Endothelial cell of umbilical vein (primary cell): ENCODE data around the gene PTK6. TPM values are rescaled to one million over a fixed set of nuclear protein-coding genes. Genes with fewer than 3 reads are reported as not detected.

Experiments used
- BruUV-seq: library from RNA; stranded (reverse); fragments of 400-500 nt; replicated peaks from 2 replicates; lab custom pipeline; 2021; lab: Mats Ljungman, UMichigan
- CTCF ChIA-PET: fragments of 300-600, 350-600 bp; sonication (Branson Sonifier 250); formaldehyde crosslinking; loops from one replicate; lab custom pipeline; 2021; ENCODE audit warnings: antibody characterized with exemption, inconsistent platforms; lab: Charles Lee
- POLR2A ChIA-PET: fragments of 300-600, 350-600 bp; sonication (Branson Sonifier 250); formaldehyde crosslinking; loops from one replicate; lab custom pipeline; 2021; ENCODE audit warnings: antibody characterized with exemption, inconsistent platforms; lab: Charles Lee
- DNase-seq: peaks from one replicate; pipeline ENCODE4 v3.0.0-alpha.2; 2011; ENCODE audit warnings: low read depth, low spot score
- FAIRE-seq: peaks from 2 replicates; lab custom pipeline; 2011; peaks lifted over from hg19 to GRCh38; lab: Jason Lieb, UNC
- H2AFZ ChIP-seq: 2 replicates; pipeline ENCODE4 v1.6.0; 2012; ENCODE audit warnings: low read depth, low read length, control low read depth, inconsistent platforms
- H3K27ac ChIP-seq: 2 replicates; pipeline ENCODE4 v1.5.1; 2011; ENCODE audit warnings: low read depth, mild to moderate bottlenecking, control low read depth, low read length, moderate library complexity; ENCODE audit not compliant: insufficient read depth
- H3K27me3 ChIP-seq, 2 experiments: 2 replicates each; pipeline versions ENCODE4 v1.6.0 to v1.6.1; 2011; ENCODE audit warnings: low read length in 2 of 2, mixed read lengths in 1 of 2; ENCODE audit not compliant: control insufficient read depth in 2 of 2, insufficient read depth in 2 of 2
- H3K36me3 ChIP-seq, 2 experiments: 2 replicates in 1 of 2; 3 replicates in 1 of 2; pipeline ENCODE4 v1.5.1; 2011; ENCODE audit warnings: low read length in 2 of 2, mild to moderate bottlenecking in 1 of 2, moderate library complexity in 1 of 2; ENCODE audit not compliant: control insufficient read depth in 2 of 2, insufficient read depth in 2 of 2; ENCODE audit errors: extremely low read depth in 1 of 2
- H3K4me1 ChIP-seq: 3 replicates; pipeline ENCODE4 v1.5.1; 2011; ENCODE audit warnings: mild to moderate bottlenecking, low read length; ENCODE audit not compliant: control insufficient read depth, insufficient read depth; ENCODE audit errors: extremely low read depth
- H3K4me2 ChIP-seq: 2 replicates; pipeline ENCODE4 v1.6.1; 2011; ENCODE audit warnings: low read length, control low read depth, mixed read lengths; ENCODE audit not compliant: insufficient read depth
- H3K4me3 ChIP-seq, 3 experiments: fragments of 200-600 bp in 1 of 3; sonication (generic), shearing (Covaris generic) in 1 of 3; replicated peaks in 1 of 3; 2 replicates each; pipeline ENCODE4 v1.5.1; 2011 to 2016; ENCODE audit warnings: control low read depth in 3 of 3, low read length in 3 of 3, mild to moderate bottlenecking in 2 of 3, inconsistent platforms in 1 of 3, low read depth in 1 of 3, moderate library complexity in 1 of 3; ENCODE audit not compliant: insufficient read depth in 1 of 3
- H3K79me2 ChIP-seq: 2 replicates; pipeline ENCODE4 v1.6.0; 2012; ENCODE audit warnings: low read length, inconsistent platforms; ENCODE audit not compliant: control insufficient read depth, insufficient read depth
- H3K9ac ChIP-seq: replicated peaks from 2 replicates; pipeline ENCODE3; 2011; ENCODE audit warnings: low read length, control low read depth; ENCODE audit not compliant: insufficient read depth; ENCODE audit errors: extremely low read depth
- H3K9me1 ChIP-seq: replicated peaks from 3 replicates; pipeline ENCODE4 v1.6.0; 2011; ENCODE audit warnings: mild to moderate bottlenecking, low read length; ENCODE audit not compliant: control insufficient read depth, insufficient read depth; ENCODE audit errors: extremely low read depth
- H3K9me3 ChIP-seq: replicated peaks from 2 replicates; pipeline ENCODE4 v1.5.1; 2012; ENCODE audit warnings: low read length, inconsistent platforms; ENCODE audit not compliant: control insufficient read depth, insufficient read depth
- H4K20me1 ChIP-seq: replicated peaks from 2 replicates; pipeline ENCODE3; 2011; ENCODE audit warnings: mild to moderate bottlenecking, low read length; ENCODE audit not compliant: control insufficient read depth, insufficient read depth; ENCODE audit errors: extremely low read depth
- FOS ChIP-seq: IDR thresholded peaks from 2 replicates; pipeline ENCODE4 v1.6.1; 2011; ENCODE audit warnings: mild to moderate bottlenecking, low read length, moderate library complexity, borderline replicate concordance; ENCODE audit not compliant: insufficient read depth
- GATA2 ChIP-seq: IDR thresholded peaks from 2 replicates; pipeline ENCODE4 v1.7.0; 2011; ENCODE audit warnings: low read depth, mild to moderate bottlenecking, moderate library complexity, mixed read lengths, low read length; ENCODE audit not compliant: insufficient read length, insufficient read depth
- JUN ChIP-seq: IDR thresholded peaks from 2 replicates; pipeline ENCODE4 v1.6.1; 2011; ENCODE audit warnings: borderline replicate concordance, low read depth; ENCODE audit not compliant: insufficient read length, insufficient read depth
- dilution Hi-C: fragments of 300-500 bp; cut with MboI; formaldehyde crosslinking; loops from one replicate; pipeline ENCODE4 v1.15.0; 2019; ENCODE audit warnings: low sequenced_read_pairs; ENCODE audit not compliant: extremely low pct_ligation_motif_present
- intact Hi-C: fragments of 100-400 bp; cut with micrococcal nuclease; formaldehyde crosslinking; loops from one replicate; pipeline ENCODE4 v1.10.0; 2022
- polyA plus RNA-seq, 4 experiments: library from polyadenylated mRNA; depleted of rRNA in 3 of 4; stranded (reverse) in 3 of 4; unstranded in 1 of 4; fragments of >200 nt; gene quantifications; 2 replicates each; pipeline versions ENCODE4 v1.2.1 to v1.2.3, GENCODE V29; 2011 to 2012; ENCODE audit warnings: missing spikeins in 1 of 4
- total RNA-seq: library from RNA; stranded (reverse); gene quantifications from 2 replicates; pipeline ENCODE4 v1.2.3, GENCODE V29; 2021
- TF ChIP-seq, protein P1 (sequence below): IDR thresholded peaks from 2 replicates; pipeline ENCODE4 v1.6.1; 2011; ENCODE audit not compliant: insufficient read depth, insufficient read length

The PTK6 gene
- total and polyA plus RNA-seq, 2 donors (not counting 3 experiments of a cell fraction or from before 2014, with no cell fraction given) = 0.18 TPM; not detected in 1

DNA sequence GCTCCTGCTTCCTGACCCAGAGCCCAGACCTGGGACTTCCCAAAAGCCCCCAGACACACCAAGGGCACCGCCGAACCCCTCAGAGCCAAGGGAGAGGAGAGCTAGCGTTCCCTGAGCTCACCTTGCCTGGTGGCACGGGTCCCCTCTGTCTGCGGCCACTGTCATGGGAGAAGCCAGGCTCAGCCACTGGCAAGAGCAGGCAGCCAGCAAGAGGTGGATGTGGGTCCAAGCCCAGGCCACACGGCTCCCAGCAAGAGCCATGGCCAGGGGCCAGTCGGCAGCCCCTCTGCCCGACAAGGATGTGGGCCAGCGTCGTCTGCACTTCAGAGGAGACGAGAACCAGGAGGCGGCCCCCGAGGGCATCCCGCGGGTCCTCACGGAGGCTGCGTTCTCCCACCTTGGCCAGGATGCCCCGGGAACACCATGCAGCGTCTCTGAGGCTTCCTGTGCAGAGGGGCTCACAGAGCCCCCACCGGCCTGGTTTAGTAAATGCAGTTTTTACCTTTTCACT lies 18.8 kb downstream of the PTK6 start:
- H3K36me3 ChIP-seq = peaks cover 0 to 2% of the 10 kb centered on the region in 2 experiments
- no TSS peak for BruUV-seq
- H3K79me2 ChIP-seq = peaks cover 16% of the 10 kb centered on the region
- peaks cover 12% of the 10 kb centered on the region for H3K4me1 ChIP-seq
- no peak for FAIRE-seq
- intact Hi-C loops = loop anchor here (10.0 kb wide), 1 partner anchor 84 kb away; no protein-coding TSS in a partner anchor
- H3K27ac ChIP-seq = no peak overlapping the region
- no peak overlapping the region for H3K4me3 ChIP-seq
- DNase-seq = no peak
- no peaks in the 10 kb centered on the region for H3K27me3 ChIP-seq
- H4K20me1 ChIP-seq = no peaks in the 10 kb centered on the region
- H3K9me3 ChIP-seq = no peaks in the 10 kb centered on the region
- H3K4me2 ChIP-seq = no peak overlapping the region
- ChIA-PET POLR2A (no interaction called here), CTCF (interaction anchor here (1.1 to 1.9 kb wide), 3 partner anchors 15 to 22 kb away, joined by 3 to 13 read pairs (median 5); partner anchors contain the start of gene PTK6)
- dilution Hi-C loops = no loop called here
- H3K9me1 ChIP-seq = no peaks in the 10 kb centered on the region
- no peak overlapping the region for H3K9ac ChIP-seq
- TF ChIP-seq GATA2 (no peak), JUN (no peak), FOS (no peak)
- TF ChIP-seq, protein P1, sequence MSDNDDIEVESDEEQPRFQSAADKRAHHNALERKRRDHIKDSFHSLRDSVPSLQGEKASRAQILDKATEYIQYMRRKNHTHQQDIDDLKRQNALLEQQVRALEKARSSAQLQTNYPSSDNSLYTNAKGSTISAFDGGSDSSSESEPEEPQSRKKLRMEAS = no peak
- no peak overlapping the region for H2AFZ ChIP-seq
